ENCODE data around the gene PDCD2. TPM values are rescaled to one million over a fixed set of nuclear protein-coding genes. Genes with fewer than 3 reads are reported as not detected.

Gene PDCD2
- total RNA-seq, 4 donors from 2014 or later, result 38.0 to 82.4 (median 62.6) TPM

GRCh38 chr6:170578909-170579308, 5.5 kb downstream of the PDCD2 start:
- intact Hi-C loops (cut with DNase I; ENCODE audit: low total_unique reads) (no loop called here), in situ Hi-C loops (cut with MboI; ENCODE audit: low pct_ligation_motif_present in 1 of 4, low pct_unique_long_range_greater_than_20kb in 1 of 4, low sequenced_read_pairs in 3 of 4) (no loop called here)
- no peaks in the 10 kb centered on the region for H3K9me3 ChIP-seq
- no peak overlapping the region for H3K27ac ChIP-seq
- DNase-seq, result no peak
- no peak for TF ChIP-seq CTCF (IDR thresholded peaks at IDR 0.05)
- TF ChIP-seq POLR2A (IDR thresholded peaks at IDR 0.05), result no peak
- no peak for TF ChIP-seq POLR2AphosphoS5 (IDR thresholded peaks at IDR 0.05)
- no peak for TF ChIP-seq EP300 (IDR thresholded peaks at IDR 0.05; ENCODE audit: low read depth)
- peaks cover 4 to 8% (median 7%) of the 10 kb centered on the region in 4 donors for H3K4me1 ChIP-seq
- H3K36me3 ChIP-seq, result peaks cover 0 to 44% (median 6%) of the 10 kb centered on the region in 4 donors
- no peak overlapping the region for H3K4me3 ChIP-seq
- no peaks in the 10 kb centered on the region for H3K27me3 ChIP-seq

GRCh38 chr6:170575250-170575649, 9.2 kb downstream of the PDCD2 start:
- H3K4me3 ChIP-seq, result no peak overlapping the region
- no peaks in the 10 kb centered on the region for H3K4me1 ChIP-seq
- H3K27ac ChIP-seq, result no peak overlapping the region
- no peaks in the 10 kb centered on the region for H3K9me3 ChIP-seq
- H3K27me3 ChIP-seq, result no peaks in the 10 kb centered on the region
- in situ Hi-C loops (cut with MboI; ENCODE audit: low pct_ligation_motif_present in 1 of 4, low pct_unique_long_range_greater_than_20kb in 1 of 4, low sequenced_read_pairs in 3 of 4) (no loop called here), intact Hi-C loops (cut with DNase I; ENCODE audit: low total_unique reads) (no loop called here)
- TF ChIP-seq CTCF (IDR thresholded peaks at IDR 0.05) (no peak), POLR2A (IDR thresholded peaks at IDR 0.05) (no peak), POLR2AphosphoS5 (IDR thresholded peaks at IDR 0.05) (no peak), EP300 (IDR thresholded peaks at IDR 0.05; ENCODE audit: low read depth) (no peak)
- H3K36me3 ChIP-seq, result peaks cover 0 to 69% (median 23%) of the 10 kb centered on the region in 4 donors
- DNase-seq, result no peak
- WGBS, 2 donors (ENCODE audit: low coverage in 1 of 2), result 87 to 90% methylated on average over 1 of the region's 1 CpG

- in situ Hi-C loops (cut with MboI; ENCODE audit: low pct_ligation_motif_present in 1 of 4, low pct_unique_long_range_greater_than_20kb in 1 of 4, low sequenced_read_pairs in 3 of 4), result no loop called here
- no peak for DNase-seq
- intact Hi-C loops (cut with DNase I; ENCODE audit: low total_unique reads), result no loop called here
- no peak overlapping the region for H3K4me3 ChIP-seq
- H3K27me3 ChIP-seq, result no peaks in the 10 kb centered on the region
- no peaks in the 10 kb centered on the region for H3K4me1 ChIP-seq
- WGBS, 2 donors (ENCODE audit: low coverage in 1 of 2), result 94% methylated on average over 2 of the region's 2 CpGs
- TF ChIP-seq EP300 (IDR thresholded peaks at IDR 0.05; ENCODE audit: low read depth) (no peak), POLR2A (IDR thresholded peaks at IDR 0.05) (no peak)
- peaks cover 0 to 80% (median 29%) of the 10 kb centered on the region in 4 donors for H3K36me3 ChIP-seq
- H3K27ac ChIP-seq, result no peak overlapping the region
- H3K9me3 ChIP-seq, result no peaks in the 10 kb centered on the region
Observed at GRCh38 chr6:170572704-170573466, 11.6 kb downstream of the PDCD2 start.

GRCh38 chr6:170564936-170565530, 19.4 kb downstream of the PDCD2 start:
- no peak for TF ChIP-seq CTCF (IDR thresholded peaks at IDR 0.05)
- TF ChIP-seq EP300 (IDR thresholded peaks at IDR 0.05; ENCODE audit: low read depth), result no peak
- no peak for TF ChIP-seq POLR2AphosphoS5 (IDR thresholded peaks at IDR 0.05)
- TF ChIP-seq POLR2A (IDR thresholded peaks at IDR 0.05), result no peak
- 94 to 100% methylated on average over 6 to 8 of the region's 8 CpGs for WGBS, 2 donors (ENCODE audit: low coverage in 1 of 2)
- no peaks in the 10 kb centered on the region for H3K4me1 ChIP-seq
- no peak for DNase-seq
- peaks cover 0 to 58% (median 28%) of the 10 kb centered on the region in 4 donors for H3K36me3 ChIP-seq
- no peak overlapping the region for H3K4me3 ChIP-seq
- intact Hi-C loops (cut with DNase I; ENCODE audit: low total_unique reads), result no loop called here
- H3K9me3 ChIP-seq, result no peaks in the 10 kb centered on the region
- H3K27ac ChIP-seq, result no peak overlapping the region
- no peaks in the 10 kb centered on the region for H3K27me3 ChIP-seq
- in situ Hi-C loops (cut with MboI; ENCODE audit: low pct_ligation_motif_present in 1 of 4, low pct_unique_long_range_greater_than_20kb in 1 of 4, low sequenced_read_pairs in 3 of 4), result no loop called here
